Measurements from ENCODE around the gene ZNF853.
"Not testable (repeated sequence)": the region's sequence is repeated elsewhere in the genome, so short reads cannot be mapped to it uniquely, and the experiment has no call there.

ZNF853 gene

GRCh38 chr7:6649241-6649961 is 34.0 kb downstream of the ZNF853 start:
- in situ Hi-C loops (cut with MboI; ENCODE audit: low sequenced_read_pairs) = loop anchor here (25.0 kb wide), 1 partner anchor 88 kb away; no protein-coding TSS in a partner anchor

DNA sequence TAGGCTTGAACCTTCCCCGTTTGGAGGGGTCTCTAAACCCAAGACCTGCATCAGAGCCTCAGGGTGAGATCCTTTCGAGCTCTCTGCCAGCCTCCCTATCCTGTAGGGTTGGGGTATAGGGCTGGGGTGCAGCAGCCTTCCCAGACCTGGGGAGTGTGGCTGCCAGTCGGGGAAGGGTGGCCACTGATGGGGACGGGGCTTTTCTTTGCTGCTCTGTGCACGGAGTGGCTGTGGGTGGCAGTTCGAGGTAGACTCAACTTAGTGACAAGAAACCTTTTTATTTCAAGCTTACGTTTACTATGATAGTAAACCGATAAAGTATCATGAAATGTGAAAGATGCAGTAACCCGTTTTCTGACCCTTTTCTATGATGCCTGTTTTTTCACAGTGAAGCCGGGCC is 34.7 kb downstream of the ZNF853 start:
- in situ Hi-C loops (cut with MboI; ENCODE audit: low sequenced_read_pairs) = no loop called here

- in situ Hi-C loops (cut with MboI; ENCODE audit: low sequenced_read_pairs) = no loop called here
These were observed 35.2 kb downstream of the ZNF853 start for GRCh38 chr7:6650521-6651011.

GRCh38 chr7:6651851-6652445 is 36.5 kb downstream of the ZNF853 start:
- in situ Hi-C loops (cut with MboI; ENCODE audit: low sequenced_read_pairs) = no loop called here

- in situ Hi-C loops (cut with MboI; ENCODE audit: low sequenced_read_pairs) = no loop called here
These were observed 37.1 kb downstream of the ZNF853 start for GRCh38 chr7:6652446-6653011.

GRCh38 chr7:6653071-6654003 is 37.9 kb downstream of the ZNF853 start:
- in situ Hi-C loops (cut with MboI; ENCODE audit: low sequenced_read_pairs) = no loop called here

DNA sequence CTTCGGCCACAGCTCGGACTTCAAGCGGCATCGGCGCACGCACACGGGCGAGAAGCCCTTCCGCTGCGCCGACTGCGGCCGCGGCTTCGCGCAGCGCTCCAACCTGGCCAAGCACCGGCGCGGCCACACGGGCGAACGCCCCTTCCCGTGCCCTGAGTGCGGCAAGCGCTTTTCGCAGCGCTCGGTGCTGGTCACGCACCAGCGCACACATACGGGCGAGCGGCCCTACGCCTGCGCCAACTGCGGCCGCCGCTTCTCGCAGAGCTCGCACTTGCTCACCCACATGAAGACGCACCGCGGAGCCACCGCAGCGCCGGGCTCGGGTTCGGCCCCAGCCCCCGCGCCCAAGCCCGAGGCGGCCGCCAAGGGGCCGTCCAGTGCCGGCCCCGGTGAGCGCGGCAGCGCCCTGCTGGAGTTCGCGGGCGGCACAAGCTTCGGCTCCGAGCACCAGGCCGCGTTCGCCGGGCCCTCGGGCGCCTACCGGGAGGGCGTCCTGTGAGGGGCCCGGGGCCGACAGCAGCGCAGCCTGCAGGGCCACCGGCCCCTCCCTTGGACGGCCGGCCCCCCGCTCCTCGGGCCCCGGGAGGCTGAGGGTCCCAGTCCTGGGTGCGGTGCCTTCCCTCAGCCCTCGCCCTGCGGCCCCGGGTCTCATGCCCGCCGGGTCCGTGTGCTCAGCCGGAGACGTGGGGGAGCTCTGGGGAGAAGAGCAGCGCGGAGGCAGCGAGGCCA is 38.9 kb downstream of the ZNF853 start:
- in situ Hi-C loops (cut with MboI; ENCODE audit: low sequenced_read_pairs) = no loop called here

DNA sequence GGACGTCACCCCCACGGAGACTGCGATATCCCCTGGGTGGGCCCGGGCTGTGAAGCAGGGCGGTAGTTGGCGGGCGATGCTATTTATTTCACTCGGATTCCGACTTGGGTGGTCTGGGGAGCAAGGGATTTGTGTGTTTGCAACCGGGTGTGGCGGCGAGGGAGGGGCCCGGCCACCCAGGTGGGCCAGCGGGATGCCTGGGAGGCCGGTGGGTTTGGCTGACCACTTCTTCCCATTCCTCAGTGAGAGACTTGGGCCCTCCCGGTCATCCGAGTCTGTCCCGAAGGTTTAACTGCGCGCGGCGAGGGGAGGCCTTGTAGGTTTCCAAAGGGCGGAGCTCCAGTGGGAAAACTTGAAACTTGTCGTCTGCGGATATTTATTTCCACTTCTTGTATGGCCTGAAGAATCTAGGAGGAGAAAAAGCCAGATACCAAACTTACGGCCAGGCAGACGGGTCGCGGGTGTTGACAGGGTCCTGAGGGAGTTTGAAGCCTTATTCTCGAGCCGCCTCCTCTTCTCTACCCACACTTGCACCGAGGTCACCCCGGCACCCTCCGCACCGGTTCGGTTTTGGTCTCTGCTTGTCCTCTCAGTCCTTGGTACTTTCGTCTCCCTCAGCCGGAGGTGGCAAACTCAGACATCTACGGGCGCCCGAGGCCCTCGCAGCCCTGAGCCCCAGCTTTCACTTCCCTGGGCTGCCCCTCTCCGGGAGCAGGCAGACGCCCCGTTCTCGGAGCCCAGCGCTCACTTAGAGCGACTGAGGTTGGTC is 39.6 kb downstream of the ZNF853 start:
- in situ Hi-C loops (cut with MboI; ENCODE audit: low sequenced_read_pairs) = no loop called here

- in situ Hi-C loops (cut with MboI; ENCODE audit: low sequenced_read_pairs) = no loop called here
These were observed 40.4 kb downstream of the ZNF853 start for GRCh38 chr7:6655636-6656385.

- in situ Hi-C loops (cut with MboI; ENCODE audit: low sequenced_read_pairs) = no loop called here
These were observed 41.0 kb downstream of the ZNF853 start for GRCh38 chr7:6656413-6656812.

- in situ Hi-C loops (cut with MboI; ENCODE audit: low sequenced_read_pairs) = no loop called here
These were observed 43.4 kb downstream of the ZNF853 start for GRCh38 chr7:6658618-6659345.

GRCh38 chr7:6670851-6671250 is 55.4 kb downstream of the ZNF853 start:
- in situ Hi-C loops (cut with MboI; ENCODE audit: low sequenced_read_pairs) = not testable (repeated sequence)
